ENCODE results near the gene SNCA.

DNA sequence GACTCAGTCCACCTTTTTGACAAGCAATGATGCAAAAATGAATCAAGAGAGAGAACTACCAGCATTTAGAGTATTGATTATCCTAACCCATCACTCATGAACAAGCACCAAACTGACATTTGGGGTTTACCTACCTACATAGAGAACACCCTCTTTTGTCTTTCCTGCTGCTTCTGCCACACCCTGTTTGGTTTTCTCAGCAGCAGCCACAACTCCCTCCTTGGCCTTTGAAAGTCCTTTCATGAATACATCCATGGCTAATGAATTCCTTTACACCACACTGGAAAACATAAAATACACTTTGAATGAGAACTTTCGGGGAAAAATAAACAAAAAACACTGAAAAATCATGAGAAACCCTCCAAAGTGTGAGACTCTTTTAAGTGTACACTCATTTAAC lies 1.5 kb downstream of the SNCA start:
- TF ChIP-seq, protein P1, sequence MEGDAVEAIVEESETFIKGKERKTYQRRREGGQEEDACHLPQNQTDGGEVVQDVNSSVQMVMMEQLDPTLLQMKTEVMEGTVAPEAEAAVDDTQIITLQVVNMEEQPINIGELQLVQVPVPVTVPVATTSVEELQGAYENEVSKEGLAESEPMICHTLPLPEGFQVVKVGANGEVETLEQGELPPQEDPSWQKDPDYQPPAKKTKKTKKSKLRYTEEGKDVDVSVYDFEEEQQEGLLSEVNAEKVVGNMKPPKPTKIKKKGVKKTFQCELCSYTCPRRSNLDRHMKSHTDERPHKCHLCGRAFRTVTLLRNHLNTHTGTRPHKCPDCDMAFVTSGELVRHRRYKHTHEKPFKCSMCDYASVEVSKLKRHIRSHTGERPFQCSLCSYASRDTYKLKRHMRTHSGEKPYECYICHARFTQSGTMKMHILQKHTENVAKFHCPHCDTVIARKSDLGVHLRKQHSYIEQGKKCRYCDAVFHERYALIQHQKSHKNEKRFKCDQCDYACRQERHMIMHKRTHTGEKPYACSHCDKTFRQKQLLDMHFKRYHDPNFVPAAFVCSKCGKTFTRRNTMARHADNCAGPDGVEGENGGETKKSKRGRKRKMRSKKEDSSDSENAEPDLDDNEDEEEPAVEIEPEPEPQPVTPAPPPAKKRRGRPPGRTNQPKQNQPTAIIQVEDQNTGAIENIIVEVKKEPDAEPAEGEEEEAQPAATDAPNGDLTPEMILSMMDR (IDR thresholded peaks at IDR 0.05) = no peak
- no peak for TF ChIP-seq POLR2A (IDR thresholded peaks at IDR 0.05)
